ENCODE results near the gene UROS. TPM values are rescaled to one million over a fixed set of nuclear protein-coding genes. Genes with fewer than 3 reads are reported as not detected.

Gene UROS
- total and polyA plus RNA-seq, 2 experiments from 2014 or later, result 55.7 to 80.4 TPM

GRCh38 chr10:125816548-125816947 is 6.5 kb downstream of the UROS start:
- Histone ChIP-seq H2AFZ (no peak overlapping the region), H4K20me1 (ENCODE audit: insufficient read depth, poor library complexity, severe bottlenecking) (no peaks in the 10 kb centered on the region), H3K27me3 (no peaks in the 10 kb centered on the region), H3K36me3 (replicated peaks; ENCODE audit: insufficient read depth, low read depth) (no peaks in the 10 kb centered on the region), H3K9me2 (replicated peaks; ENCODE audit: insufficient read depth) (no peaks in the 10 kb centered on the region), H3K9me3 (ENCODE audit: low read depth) (no peaks in the 10 kb centered on the region), H3K4me2 (no peak overlapping the region), H3K27ac (no peak overlapping the region), H3K4me3 (no peak overlapping the region), H3K4me1 (ENCODE audit: insufficient read depth) (peaks cover 6% of the 10 kb centered on the region), H3K79me2 (peaks cover 6% of the 10 kb centered on the region)
- TF ChIP-seq EZH2phosphoT487 (IDR thresholded peaks at IDR 0.05; ENCODE audit: low read depth, severe bottlenecking, unreplicated experiment), result no peak
- TF ChIP-seq CTCF (IDR thresholded peaks at IDR 0.05; ENCODE audit: poor library complexity), result no peak
- TF ChIP-seq EZH2 (IDR thresholded peaks at IDR 0.05; ENCODE audit: borderline replicate concordance), result no peak
- 89% methylated on average over 4 of the region's 4 CpGs for WGBS (ENCODE audit: low lambda C conversion rate, missing lambda C conversion rate)
- DNase-seq (ENCODE audit: low spot score), result no peak

- no peak overlapping the region for H2AFZ ChIP-seq
- no peaks in the 10 kb centered on the region for H3K9me2 ChIP-seq (replicated peaks; ENCODE audit: insufficient read depth)
- no peaks in the 10 kb centered on the region for H3K79me2 ChIP-seq
- H3K4me3 ChIP-seq, result no peak overlapping the region
- WGBS (ENCODE audit: low lambda C conversion rate, missing lambda C conversion rate), result 47% methylated on average over 1 of the region's 1 CpG
- H3K36me3 ChIP-seq (replicated peaks; ENCODE audit: insufficient read depth, low read depth), result no peaks in the 10 kb centered on the region
- no peaks in the 10 kb centered on the region for H3K9me3 ChIP-seq (ENCODE audit: low read depth)
- H3K4me2 ChIP-seq, result no peak overlapping the region
- no peaks in the 10 kb centered on the region for H3K27me3 ChIP-seq
- DNase-seq (ENCODE audit: low spot score), result no peak
- TF ChIP-seq CTCF (IDR thresholded peaks at IDR 0.05; ENCODE audit: poor library complexity), result no peak
- no peak for TF ChIP-seq EZH2phosphoT487 (IDR thresholded peaks at IDR 0.05; ENCODE audit: low read depth, severe bottlenecking, unreplicated experiment)
- no peak for TF ChIP-seq EZH2 (IDR thresholded peaks at IDR 0.05; ENCODE audit: borderline replicate concordance)
- H3K4me1 ChIP-seq (ENCODE audit: insufficient read depth), result no peaks in the 10 kb centered on the region
- H4K20me1 ChIP-seq (ENCODE audit: insufficient read depth, poor library complexity, severe bottlenecking), result no peaks in the 10 kb centered on the region
- H3K27ac ChIP-seq, result no peak overlapping the region
Observed at GRCh38 chr10:125815764-125816163, 7.3 kb downstream of the UROS start.

- WGBS (ENCODE audit: low lambda C conversion rate, missing lambda C conversion rate), result 97% methylated on average over 1 of the region's 1 CpG
- H3K36me3 ChIP-seq (replicated peaks; ENCODE audit: insufficient read depth, low read depth), result no peaks in the 10 kb centered on the region
Observed at GRCh38 chr10:125812128-125812750, 10.8 kb downstream of the UROS start.

More at GRCh38 chr10:125812128-125812750, 10.8 kb downstream of the UROS start:
- Histone ChIP-seq H3K79me2 (no peaks in the 10 kb centered on the region), H3K4me2 (no peak overlapping the region), H2AFZ (no peak overlapping the region), H3K4me1 (ENCODE audit: insufficient read depth) (no peaks in the 10 kb centered on the region), H4K20me1 (ENCODE audit: insufficient read depth, poor library complexity, severe bottlenecking) (no peaks in the 10 kb centered on the region), H3K27me3 (no peaks in the 10 kb centered on the region), H3K27ac (no peak overlapping the region), H3K9me2 (replicated peaks; ENCODE audit: insufficient read depth) (no peaks in the 10 kb centered on the region), H3K4me3 (no peak overlapping the region), H3K9me3 (ENCODE audit: low read depth) (no peaks in the 10 kb centered on the region)
- TF ChIP-seq EZH2 (IDR thresholded peaks at IDR 0.05; ENCODE audit: borderline replicate concordance) (no peak), EZH2phosphoT487 (IDR thresholded peaks at IDR 0.05; ENCODE audit: low read depth, severe bottlenecking, unreplicated experiment) (no peak), CTCF (IDR thresholded peaks at IDR 0.05; ENCODE audit: poor library complexity) (no peak)
- DNase-seq (ENCODE audit: low spot score), result no peak
